Astrocyte (in vitro differentiated cells and primary cell): Measurements from ENCODE around the gene MKI67. TPM values are rescaled to one million over a fixed set of nuclear protein-coding genes. Genes with fewer than 3 reads are reported as not detected.

Experiments used
- DNase-seq: peaks from one replicate; pipeline ENCODE4 v3.0.0-alpha.2; 2010; ENCODE audit warnings: low read depth
- FAIRE-seq: peaks from 2 replicates; lab custom pipeline; 2011; peaks lifted over from hg19 to GRCh38; lab: Jason Lieb, UNC
- H2AFZ ChIP-seq: 2 replicates; pipeline ENCODE4 v1.6.0; 2012; ENCODE audit warnings: low read depth, low read length, inconsistent platforms
- H3K27ac ChIP-seq: 2 replicates; pipeline ENCODE4 v1.5.1; 2011; ENCODE audit warnings: low read depth, low read length, inconsistent platforms
- H3K27me3 ChIP-seq: 2 replicates; pipeline ENCODE4 v1.6.0; 2011; ENCODE audit warnings: low read length, inconsistent platforms; ENCODE audit not compliant: insufficient read depth
- H3K36me3 ChIP-seq: 2 replicates; pipeline ENCODE4 v1.5.1; 2011; ENCODE audit warnings: low read length, inconsistent platforms; ENCODE audit not compliant: insufficient read depth
- H3K4me1 ChIP-seq: 2 replicates; pipeline ENCODE4 v1.5.1; 2011; ENCODE audit warnings: low read length, inconsistent platforms; ENCODE audit not compliant: insufficient read depth
- H3K4me2 ChIP-seq: 2 replicates; pipeline ENCODE4 v1.6.0; 2012; ENCODE audit warnings: low read length, inconsistent platforms
- H3K4me3 ChIP-seq: 2 replicates; pipeline ENCODE4 v1.5.1; 2011; ENCODE audit warnings: low read depth, mild to moderate bottlenecking, low read length, inconsistent platforms; ENCODE audit not compliant: insufficient read depth
- H3K79me2 ChIP-seq: 2 replicates; pipeline ENCODE4 v1.6.0; 2012; ENCODE audit warnings: mild to moderate bottlenecking, low read length, inconsistent platforms; ENCODE audit not compliant: insufficient read depth
- H3K9ac ChIP-seq: 2 replicates; pipeline ENCODE4 v1.6.0; 2012; ENCODE audit warnings: mild to moderate bottlenecking, low read length, inconsistent platforms
- H3K9me3 ChIP-seq: 2 replicates; pipeline ENCODE4 v1.5.1; 2012; ENCODE audit warnings: low read depth, mild to moderate bottlenecking, low read length, inconsistent platforms; ENCODE audit not compliant: insufficient read depth
- H4K20me1 ChIP-seq: 2 replicates; pipeline ENCODE4 v1.6.0; 2012; ENCODE audit warnings: low read length, inconsistent platforms; ENCODE audit not compliant: insufficient read depth
- H3K27ac Mint-ChIP-seq: one replicate; pipeline ENCODE4 v1.8.0; 2021; ENCODE audit warnings: mild to moderate bottlenecking, mixed read lengths; ENCODE audit not compliant: unreplicated experiment
- H3K27me3 Mint-ChIP-seq: one replicate; pipeline ENCODE4 v1.8.0; 2021; ENCODE audit warnings: low read depth, mixed read lengths; ENCODE audit not compliant: unreplicated experiment
- H3K36me3 Mint-ChIP-seq: one replicate; pipeline ENCODE4 v1.8.0; 2021; ENCODE audit warnings: low read depth, mixed read lengths; ENCODE audit not compliant: unreplicated experiment
- H3K4me1 Mint-ChIP-seq: one replicate; pipeline ENCODE4 v1.8.0; 2021; ENCODE audit warnings: low read depth, mixed read lengths; ENCODE audit not compliant: unreplicated experiment
- H3K4me3 Mint-ChIP-seq: one replicate; pipeline ENCODE4 v1.8.0; 2021; ENCODE audit warnings: mild to moderate bottlenecking, moderate library complexity, mixed read lengths; ENCODE audit not compliant: unreplicated experiment
- H3K9me3 Mint-ChIP-seq: one replicate; pipeline ENCODE4 v1.8.0; 2021; ENCODE audit warnings: mild to moderate bottlenecking, mixed read lengths; ENCODE audit not compliant: unreplicated experiment
- EZH2 ChIP-seq: IDR thresholded peaks from 2 replicates; pipeline ENCODE4 v1.6.1; 2012; ENCODE audit warnings: mild to moderate bottlenecking, low read length, inconsistent platforms; ENCODE audit not compliant: insufficient read depth
- total RNA-seq: library from RNA; stranded (reverse); gene quantifications from 2 replicates; pipeline ENCODE4 v1.2.1, GENCODE V29; 2021
- TF ChIP-seq, protein P1 (sequence below): IDR thresholded peaks from 2 replicates; pipeline ENCODE4 v1.5.1; 2011; ENCODE audit warnings: low read depth, mild to moderate bottlenecking, inconsistent platforms, low read length, moderate library complexity; ENCODE audit not compliant: insufficient read depth

The MKI67 gene
- total RNA-seq, 1 donor from 2014 or later = 4.6 TPM

DNA sequence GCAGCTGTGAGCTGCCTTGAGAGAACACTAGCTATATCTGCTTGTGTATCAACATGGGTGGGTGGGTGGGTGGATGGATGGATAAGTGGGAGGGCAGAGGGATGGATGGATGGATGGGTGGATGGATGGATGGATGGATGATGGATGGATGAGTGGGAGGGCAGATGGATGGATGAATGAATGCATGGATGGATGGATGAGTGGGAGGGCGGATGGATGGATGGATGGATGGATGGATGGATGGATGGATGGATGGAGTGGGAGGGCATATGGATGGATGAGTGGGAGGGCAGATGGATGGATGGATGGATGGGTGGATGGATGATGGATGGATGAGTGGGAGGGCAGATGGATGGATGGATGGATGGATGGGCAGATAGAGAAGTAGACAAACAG, 76.1 kb downstream of the MKI67 start:
- Histone ChIP-seq H3K27ac (no peak overlapping the region), H2AFZ (no peak overlapping the region), H3K4me3 (no peak overlapping the region), H3K4me1 (peaks cover 11% of the 10 kb centered on the region), H3K9ac (no peak overlapping the region), H4K20me1 (peaks cover 3% of the 10 kb centered on the region), H3K27me3 (no peaks in the 10 kb centered on the region), H3K79me2 (no peaks in the 10 kb centered on the region), H3K4me2 (no peak overlapping the region), H3K9me3 (no peaks in the 10 kb centered on the region), H3K36me3 (no peaks in the 10 kb centered on the region)
- TF ChIP-seq EZH2 = no peak
- TF ChIP-seq, protein P1, sequence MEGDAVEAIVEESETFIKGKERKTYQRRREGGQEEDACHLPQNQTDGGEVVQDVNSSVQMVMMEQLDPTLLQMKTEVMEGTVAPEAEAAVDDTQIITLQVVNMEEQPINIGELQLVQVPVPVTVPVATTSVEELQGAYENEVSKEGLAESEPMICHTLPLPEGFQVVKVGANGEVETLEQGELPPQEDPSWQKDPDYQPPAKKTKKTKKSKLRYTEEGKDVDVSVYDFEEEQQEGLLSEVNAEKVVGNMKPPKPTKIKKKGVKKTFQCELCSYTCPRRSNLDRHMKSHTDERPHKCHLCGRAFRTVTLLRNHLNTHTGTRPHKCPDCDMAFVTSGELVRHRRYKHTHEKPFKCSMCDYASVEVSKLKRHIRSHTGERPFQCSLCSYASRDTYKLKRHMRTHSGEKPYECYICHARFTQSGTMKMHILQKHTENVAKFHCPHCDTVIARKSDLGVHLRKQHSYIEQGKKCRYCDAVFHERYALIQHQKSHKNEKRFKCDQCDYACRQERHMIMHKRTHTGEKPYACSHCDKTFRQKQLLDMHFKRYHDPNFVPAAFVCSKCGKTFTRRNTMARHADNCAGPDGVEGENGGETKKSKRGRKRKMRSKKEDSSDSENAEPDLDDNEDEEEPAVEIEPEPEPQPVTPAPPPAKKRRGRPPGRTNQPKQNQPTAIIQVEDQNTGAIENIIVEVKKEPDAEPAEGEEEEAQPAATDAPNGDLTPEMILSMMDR = no peak
- Mint-ChIP-seq H3K4me3 (no peak overlapping the region), H3K4me1 (peaks cover 13% of the 10 kb centered on the region), H3K9me3 (peaks cover 4% of the 10 kb centered on the region), H3K27me3 (no peaks in the 10 kb centered on the region), H3K27ac (no peak overlapping the region), H3K36me3 (peaks cover 21% of the 10 kb centered on the region)
- FAIRE-seq (no peak), DNase-seq (no peak)

- Mint-ChIP-seq H3K27me3 (no peaks in the 10 kb centered on the region), H3K4me1 (peaks cover 13% of the 10 kb centered on the region), H3K27ac (peak overlapping the region; percentile 69), H3K9me3 (peaks cover 4% of the 10 kb centered on the region), H3K4me3 (no peak overlapping the region), H3K36me3 (peaks cover 19% of the 10 kb centered on the region)
- Histone ChIP-seq H3K9me3 (no peaks in the 10 kb centered on the region), H3K4me2 (no peak overlapping the region), H3K79me2 (no peaks in the 10 kb centered on the region), H4K20me1 (peaks cover 3% of the 10 kb centered on the region), H3K27me3 (no peaks in the 10 kb centered on the region), H3K27ac (no peak overlapping the region), H2AFZ (no peak overlapping the region), H3K36me3 (no peaks in the 10 kb centered on the region), H3K4me3 (no peak overlapping the region), H3K4me1 (peaks cover 11% of the 10 kb centered on the region), H3K9ac (no peak overlapping the region)
- TF ChIP-seq, protein P1 = no peak
- no peak for TF ChIP-seq EZH2
- no peak for DNase-seq
- FAIRE-seq = no peak
Observed at GRCh38 chr10:128049226-128050120, 76.8 kb downstream of the MKI67 start.

- Mint-ChIP-seq H3K36me3 (peaks cover 16% of the 10 kb centered on the region), H3K9me3 (peaks cover 4% of the 10 kb centered on the region), H3K27ac (peak overlapping the region; percentile 69), H3K4me3 (peak overlapping the region; percentile 29), H3K27me3 (no peaks in the 10 kb centered on the region), H3K4me1 (peaks cover 13% of the 10 kb centered on the region)
- TF ChIP-seq EZH2 = no peak
- TF ChIP-seq, protein P1 = no peak
- Histone ChIP-seq H4K20me1 (peaks cover 3% of the 10 kb centered on the region), H3K27ac (no peak overlapping the region), H3K36me3 (no peaks in the 10 kb centered on the region), H3K27me3 (no peaks in the 10 kb centered on the region), H3K9ac (no peak overlapping the region), H3K9me3 (no peaks in the 10 kb centered on the region), H2AFZ (no peak overlapping the region), H3K4me1 (peaks cover 11% of the 10 kb centered on the region), H3K4me2 (no peak overlapping the region), H3K4me3 (no peak overlapping the region), H3K79me2 (no peaks in the 10 kb centered on the region)
- DNase-seq (no peak), FAIRE-seq (no peak)
Observed at GRCh38 chr10:128048819-128049210, 77.4 kb downstream of the MKI67 start.
